DOHH2 (cell line): ENCODE measurements around the gene CXCL1.

ENCODE experiments used
- H3F3A ChIP-seq: fragments of 200-600 bp; sonication (generic), shearing (Covaris generic); 2 replicates; pipeline ENCODE4 v1.6.0; 2016; ENCODE audit warnings: antibody characterized with exemption, mild to moderate bottlenecking; ENCODE audit not compliant: control insufficient read depth, insufficient read depth
- H3K27ac ChIP-seq: fragments of 200-600 bp; sonication (generic); 2 replicates; pipeline ENCODE4 v1.5.1; 2014; ENCODE audit warnings: low read depth, mild to moderate bottlenecking, low read length, moderate library complexity
- H3K27me3 ChIP-seq: fragments of 200-600 bp; sonication (generic); 2 replicates; pipeline ENCODE4 v1.6.1; 2014; ENCODE audit warnings: mild to moderate bottlenecking, low read length, mixed read lengths; ENCODE audit not compliant: control insufficient read depth
- H3K36me3 ChIP-seq: fragments of 200-600 bp; sonication (generic); 2 replicates; pipeline ENCODE4 v1.6.1; 2014; ENCODE audit warnings: mild to moderate bottlenecking, low read length, moderate library complexity, mixed read lengths; ENCODE audit not compliant: control insufficient read depth
- H3K4me1 ChIP-seq: fragments of 200-600 bp; sonication (generic); 2 replicates; pipeline ENCODE4 v1.6.1; 2014; ENCODE audit warnings: mild to moderate bottlenecking, low read length, mixed read lengths; ENCODE audit not compliant: control insufficient read depth
- H3K4me2 ChIP-seq: fragments of 200-600 bp; sonication (generic); 2 replicates; pipeline ENCODE4 v1.6.0; 2014; ENCODE audit warnings: mild to moderate bottlenecking, low read length, moderate library complexity
- H3K4me3 ChIP-seq: fragments of 200-600 bp; sonication (generic); 2 replicates; pipeline ENCODE4 v1.5.1; 2014; ENCODE audit warnings: mild to moderate bottlenecking, low read length, mixed read lengths
- H3K79me2 ChIP-seq: fragments of 200-600 bp; sonication (generic); 2 replicates; pipeline ENCODE4 v1.6.1; 2014; ENCODE audit warnings: mild to moderate bottlenecking, low read length, mixed read lengths; ENCODE audit not compliant: control insufficient read depth
- H3K9me2 ChIP-seq: fragments of 200-600 bp; sonication (generic); replicated peaks from 2 replicates; pipeline ENCODE4 v1.6.1; 2014; ENCODE audit warnings: mild to moderate bottlenecking, low read length, mixed read lengths; ENCODE audit not compliant: control insufficient read depth
- H3K9me3 ChIP-seq: fragments of 200-600 bp; sonication (generic); 2 replicates; pipeline ENCODE4 v1.6.1; 2014; ENCODE audit warnings: antibody characterized with exemption, low read length, mixed read lengths; ENCODE audit not compliant: control insufficient read depth, insufficient read depth
- H4K20me1 ChIP-seq: fragments of 200-600 bp; sonication (generic); 2 replicates; pipeline ENCODE4 v1.6.0; 2014; ENCODE audit warnings: low read depth, mild to moderate bottlenecking, antibody characterized with exemption, low read length, moderate library complexity; ENCODE audit not compliant: control insufficient read depth, insufficient read depth
- CTCF ChIP-seq: fragments of 200-600 bp; sonication (generic); IDR thresholded peaks from one replicate; pipeline ENCODE4 v1.5.1; 2014; ENCODE audit warnings: antibody characterized with exemption, mild to moderate bottlenecking, low read depth, low read length; ENCODE audit not compliant: poor library complexity, severe bottlenecking
- EZH2phosphoT487 ChIP-seq: fragments of 200-600 bp; sonication (generic); IDR thresholded peaks from 2 replicates; pipeline ENCODE4 v1.6.1; 2017; ENCODE audit warnings: borderline replicate concordance, mild to moderate bottlenecking, antibody characterized with exemption, low read length, moderate library complexity, mixed read lengths

CXCL1 gene

GRCh38 chr4:73839071-73839470, 30.1 kb upstream of the CXCL1 start:
- Histone ChIP-seq H3K36me3 (no peaks in the 10 kb centered on the region), H3K4me3 (no peak overlapping the region), H4K20me1 (no peaks in the 10 kb centered on the region), H3K4me2 (no peak overlapping the region), H3K9me2 (no peaks in the 10 kb centered on the region), H3K27ac (no peak overlapping the region), H3F3A (no peaks in the 10 kb centered on the region), H3K27me3 (no peaks in the 10 kb centered on the region), H3K4me1 (no peaks in the 10 kb centered on the region), H3K9me3 (no peaks in the 10 kb centered on the region), H3K79me2 (no peaks in the 10 kb centered on the region)
- TF ChIP-seq EZH2phosphoT487 = no peak
- no peak for TF ChIP-seq CTCF

- Histone ChIP-seq H4K20me1 (no peaks in the 10 kb centered on the region), H3K4me2 (no peak overlapping the region), H3K79me2 (no peaks in the 10 kb centered on the region), H3K4me3 (no peak overlapping the region), H3F3A (no peaks in the 10 kb centered on the region), H3K9me2 (no peaks in the 10 kb centered on the region), H3K27me3 (no peaks in the 10 kb centered on the region), H3K27ac (no peak overlapping the region), H3K9me3 (no peaks in the 10 kb centered on the region), H3K4me1 (no peaks in the 10 kb centered on the region), H3K36me3 (no peaks in the 10 kb centered on the region)
- TF ChIP-seq EZH2phosphoT487 (no peak), CTCF (no peak)
Observed at GRCh38 chr4:73839715-73840114, 29.5 kb upstream of the CXCL1 start.

- Histone ChIP-seq H3F3A (no peaks in the 10 kb centered on the region), H3K4me2 (no peak overlapping the region)
Observed at GRCh38 chr4:73841243-73841925, 27.8 kb upstream of the CXCL1 start.

More at GRCh38 chr4:73841243-73841925, 27.8 kb upstream of the CXCL1 start:
- Histone ChIP-seq H3K27me3 (no peaks in the 10 kb centered on the region), H3K9me2 (no peaks in the 10 kb centered on the region), H3K9me3 (no peaks in the 10 kb centered on the region), H3K79me2 (no peaks in the 10 kb centered on the region), H3K36me3 (no peaks in the 10 kb centered on the region), H4K20me1 (no peaks in the 10 kb centered on the region), H3K4me3 (no peak overlapping the region), H3K4me1 (no peaks in the 10 kb centered on the region), H3K27ac (no peak overlapping the region)
- no peak for TF ChIP-seq EZH2phosphoT487
- no peak for TF ChIP-seq CTCF
